Large intestine (tissue), 1 donor: ENCODE data around the gene PTPMT1. TPM values are rescaled to one million over a fixed set of nuclear protein-coding genes. Genes with fewer than 3 reads are reported as not detected.

ENCODE experiments used
- polyA plus RNA-seq: library from polyadenylated mRNA; unstranded; fragments of 120-200 nt; gene quantifications from one replicate; pipeline ENCODE4 v1.2.1, GENCODE V29; 2013

PTPMT1 gene
- polyA plus RNA-seq, 1 donor: 51.1 TPM

Other genes starting within 250 kb of the PTPMT1 start
- gene MYBPC3, start 212.9 kb upstream of the PTPMT1 start, polyA plus RNA-seq: 0.01 TPM
- gene SPI1, start 187.1 kb upstream of the PTPMT1 start, polyA plus RNA-seq: 10.2 TPM
- gene SLC39A13, start 157.0 kb upstream of the PTPMT1 start, polyA plus RNA-seq: 31.3 TPM
- 99.4 TPM for gene PSMC3, start 139.2 kb upstream of the PTPMT1 start, polyA plus RNA-seq
- gene RAPSN, start 116.5 kb upstream of the PTPMT1 start, polyA plus RNA-seq: 0.64 TPM
- gene CELF1, start 12.5 kb upstream of the PTPMT1 start, polyA plus RNA-seq: 79.2 TPM
- 13.9 TPM for gene KBTBD4, start 13.4 kb downstream of the PTPMT1 start, polyA plus RNA-seq
- gene NDUFS3, start 13.5 kb downstream of the PTPMT1 start, polyA plus RNA-seq: 112 TPM
- 0.19 TPM for gene FAM180B, start 21.1 kb downstream of the PTPMT1 start, polyA plus RNA-seq
- 3.7 TPM for gene C1QTNF4, start 28.8 kb downstream of the PTPMT1 start, polyA plus RNA-seq
- gene MTCH2, start 77.0 kb downstream of the PTPMT1 start, polyA plus RNA-seq: 102 TPM
- gene AGBL2, start 149.8 kb downstream of the PTPMT1 start, polyA plus RNA-seq: 10.6 TPM
- 122 TPM for gene FNBP4, start 201.7 kb downstream of the PTPMT1 start, polyA plus RNA-seq